Measurements from ENCODE around the gene KHDC1L.
"Not testable (repeated sequence)": the region's sequence is repeated elsewhere in the genome, so short reads cannot be mapped to it uniquely, and the experiment has no call there.

KHDC1L gene

GRCh38 chr6:73248192-73248903 lies 23.1 kb upstream of the KHDC1L start:
- no peak for DNase-seq (ENCODE audit: insufficient read length, low spot score)
- TF ChIP-seq SPI1 (IDR thresholded peaks at IDR 0.05; ENCODE audit: low read depth, low read length) (no peak), PAX5 (IDR thresholded peaks at IDR 0.05; ENCODE audit: insufficient read depth, low read length, severe bottlenecking) (no peak), TAF1 (IDR thresholded peaks at IDR 0.05; ENCODE audit: low read depth, low read length) (no peak), POU2F2 (IDR thresholded peaks at IDR 0.05; ENCODE audit: low read depth, low read length) (no peak)
- FAIRE-seq, result no peak

- DNase-seq (ENCODE audit: insufficient read length, low spot score), result no peak
- TF ChIP-seq SPI1 (IDR thresholded peaks at IDR 0.05; ENCODE audit: low read depth, low read length) (no peak), POU2F2 (IDR thresholded peaks at IDR 0.05; ENCODE audit: low read depth, low read length) (no peak), POLR2A (IDR thresholded peaks at IDR 0.05; ENCODE audit: low read depth, low read length) (no peak), POLR2AphosphoS5 (IDR thresholded peaks at IDR 0.05; ENCODE audit: low read depth, low read length) (no peak), TAF1 (IDR thresholded peaks at IDR 0.05; ENCODE audit: low read depth, low read length) (no peak), PAX5 (IDR thresholded peaks at IDR 0.05; ENCODE audit: insufficient read depth, low read length, severe bottlenecking) (no peak)
- no peak for FAIRE-seq
Measured at GRCh38 chr6:73242001-73242400, 16.7 kb upstream of the KHDC1L start.

GRCh38 chr6:73240730-73241129 lies 15.4 kb upstream of the KHDC1L start:
- no peak for DNase-seq (ENCODE audit: insufficient read length, low spot score)
- no peak for FAIRE-seq
- TF ChIP-seq SPI1 (IDR thresholded peaks at IDR 0.05; ENCODE audit: low read depth, low read length), result no peak
- no peak for TF ChIP-seq POU2F2 (IDR thresholded peaks at IDR 0.05; ENCODE audit: low read depth, low read length)
- TF ChIP-seq PAX5 (IDR thresholded peaks at IDR 0.05; ENCODE audit: insufficient read depth, low read length, severe bottlenecking), result no peak
- no peak for TF ChIP-seq TAF1 (IDR thresholded peaks at IDR 0.05; ENCODE audit: low read depth, low read length)
- no peak for TF ChIP-seq POLR2AphosphoS5 (IDR thresholded peaks at IDR 0.05; ENCODE audit: low read depth, low read length)
- TF ChIP-seq POLR2A (IDR thresholded peaks at IDR 0.05; ENCODE audit: low read depth, low read length), result no peak

GRCh38 chr6:73236144-73236750 lies 11.0 kb upstream of the KHDC1L start:
- no peak for FAIRE-seq

GRCh38 chr6:73234733-73235132 lies 9.4 kb upstream of the KHDC1L start:
- DNase-seq (ENCODE audit: insufficient read length, low spot score), result no peak

More at GRCh38 chr6:73236144-73236750, 11.0 kb upstream of the KHDC1L start:
- TF ChIP-seq POU2F2 (IDR thresholded peaks at IDR 0.05; ENCODE audit: low read depth, low read length) (no peak), POLR2A (IDR thresholded peaks at IDR 0.05; ENCODE audit: low read depth, low read length) (no peak), SPI1 (IDR thresholded peaks at IDR 0.05; ENCODE audit: low read depth, low read length) (no peak), TAF1 (IDR thresholded peaks at IDR 0.05; ENCODE audit: low read depth, low read length) (no peak), PAX5 (IDR thresholded peaks at IDR 0.05; ENCODE audit: insufficient read depth, low read length, severe bottlenecking) (no peak), POLR2AphosphoS5 (IDR thresholded peaks at IDR 0.05; ENCODE audit: low read depth, low read length) (no peak)
- no peak for DNase-seq (ENCODE audit: insufficient read length, low spot score)

GRCh38 chr6:73233971-73234370 lies 8.7 kb upstream of the KHDC1L start:
- not testable (repeated sequence) for DNase-seq (ENCODE audit: insufficient read length, low spot score); FAIRE-seq

More at GRCh38 chr6:73234733-73235132, 9.4 kb upstream of the KHDC1L start:
- TF ChIP-seq PAX5 (IDR thresholded peaks at IDR 0.05; ENCODE audit: insufficient read depth, low read length, severe bottlenecking), result no peak
- TF ChIP-seq POLR2AphosphoS5 (IDR thresholded peaks at IDR 0.05; ENCODE audit: low read depth, low read length), result no peak
- no peak for TF ChIP-seq POLR2A (IDR thresholded peaks at IDR 0.05; ENCODE audit: low read depth, low read length)
- no peak for TF ChIP-seq TAF1 (IDR thresholded peaks at IDR 0.05; ENCODE audit: low read depth, low read length)
- no peak for TF ChIP-seq SPI1 (IDR thresholded peaks at IDR 0.05; ENCODE audit: low read depth, low read length)
- TF ChIP-seq POU2F2 (IDR thresholded peaks at IDR 0.05; ENCODE audit: low read depth, low read length), result no peak
- no peak for FAIRE-seq

- DNase-seq (ENCODE audit: insufficient read length, low spot score) (no peak), FAIRE-seq (no peak)
- TF ChIP-seq POLR2AphosphoS5 (IDR thresholded peaks at IDR 0.05; ENCODE audit: low read depth, low read length) (no peak), TAF1 (IDR thresholded peaks at IDR 0.05; ENCODE audit: low read depth, low read length) (no peak), POLR2A (IDR thresholded peaks at IDR 0.05; ENCODE audit: low read depth, low read length) (no peak), PAX5 (IDR thresholded peaks at IDR 0.05; ENCODE audit: insufficient read depth, low read length, severe bottlenecking) (no peak), POU2F2 (IDR thresholded peaks at IDR 0.05; ENCODE audit: low read depth, low read length) (no peak), SPI1 (IDR thresholded peaks at IDR 0.05; ENCODE audit: low read depth, low read length) (no peak)
Measured at GRCh38 chr6:73233048-73233447, 7.8 kb upstream of the KHDC1L start.

GRCh38 chr6:73231986-73232391 lies 6.7 kb upstream of the KHDC1L start:
- no peak for TF ChIP-seq POU2F2 (IDR thresholded peaks at IDR 0.05; ENCODE audit: low read depth, low read length)
- TF ChIP-seq SPI1 (IDR thresholded peaks at IDR 0.05; ENCODE audit: low read depth, low read length), result peak; percentile 66
- TF ChIP-seq PAX5 (IDR thresholded peaks at IDR 0.05; ENCODE audit: insufficient read depth, low read length, severe bottlenecking), result no peak
- FAIRE-seq, result no peak
- DNase-seq (ENCODE audit: insufficient read length, low spot score), result no peak

GRCh38 chr6:73227606-73228255 lies 2.4 kb upstream of the KHDC1L start:
- DNase-seq (ENCODE audit: insufficient read length, low spot score) (no peak), FAIRE-seq (peak; percentile 31)
- TF ChIP-seq POLR2A (IDR thresholded peaks at IDR 0.05; ENCODE audit: low read depth, low read length), result no peak
- TF ChIP-seq POU2F2 (IDR thresholded peaks at IDR 0.05; ENCODE audit: low read depth, low read length), result no peak
- no peak for TF ChIP-seq POLR2AphosphoS5 (IDR thresholded peaks at IDR 0.05; ENCODE audit: low read depth, low read length)
- no peak for TF ChIP-seq PAX5 (IDR thresholded peaks at IDR 0.05; ENCODE audit: insufficient read depth, low read length, severe bottlenecking)
- TF ChIP-seq TAF1 (IDR thresholded peaks at IDR 0.05; ENCODE audit: low read depth, low read length), result no peak
- TF ChIP-seq SPI1 (IDR thresholded peaks at IDR 0.05; ENCODE audit: low read depth, low read length), result no peak
